ENCODE data around the gene UNC80. TPM values are rescaled to one million over a fixed set of nuclear protein-coding genes. Genes with fewer than 3 reads are reported as not detected.

The UNC80 gene
- total RNA-seq, 4 donors from 2014 or later: under 0.01 to 0.67 (median 0.06) TPM

DNA sequence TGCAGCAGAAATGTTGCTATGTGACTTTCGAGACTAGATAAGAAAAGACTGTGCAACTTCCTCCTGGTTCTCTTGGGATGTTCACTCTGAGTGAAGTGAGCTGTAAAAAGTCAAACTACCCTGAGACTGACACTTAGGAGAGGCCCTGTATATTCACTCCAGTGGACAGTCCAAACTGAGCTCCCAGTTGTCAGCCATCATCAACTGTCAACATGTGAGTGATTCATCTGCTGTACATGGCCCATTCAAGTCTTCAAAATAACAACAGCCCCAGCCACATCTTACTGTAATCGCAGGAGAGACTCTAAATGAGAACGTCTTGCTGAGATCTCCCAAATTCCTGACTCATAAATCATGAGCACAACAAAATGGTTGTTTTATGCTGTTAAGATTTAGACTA is 8.5 kb upstream of the UNC80 start:
- Histone ChIP-seq H3K27me3 (peaks cover 5% of the 10 kb centered on the region), H3K36me3 (no peaks in the 10 kb centered on the region), H3K4me3 (no peak overlapping the region), H3K27ac (no peak overlapping the region), H3K4me1 (no peaks in the 10 kb centered on the region), H3K9me3 (peaks cover 0 to 6% (median 0%) of the 10 kb centered on the region in 3 donors)
- 50% methylated on average over 3 of the region's 3 CpGs for WGBS, 2 donors (ENCODE audit: low coverage in 1 of 2)
- TF ChIP-seq EP300 (IDR thresholded peaks at IDR 0.05) (no peak), POLR2AphosphoS5 (IDR thresholded peaks at IDR 0.05) (no peak), POLR2A (IDR thresholded peaks at IDR 0.05) (no peak), CTCF (IDR thresholded peaks at IDR 0.05) (no peak)
- ATAC-seq: no peak

- H3K4me1 ChIP-seq: peaks cover 0 to 5% (median 4%) of the 10 kb centered on the region in 3 donors
- H3K4me3 ChIP-seq: no peak overlapping the region
- H3K27ac ChIP-seq: no peak overlapping the region
- no peak for ATAC-seq
- peaks cover 35% of the 10 kb centered on the region for H3K27me3 ChIP-seq
- no peaks in the 10 kb centered on the region for H3K9me3 ChIP-seq
- WGBS, 2 donors (ENCODE audit: low coverage in 1 of 2): 67 to 75% methylated on average over 1 of the region's 1 CpG
- no peaks in the 10 kb centered on the region for H3K36me3 ChIP-seq
- TF ChIP-seq CTCF (IDR thresholded peaks at IDR 0.05): no peak
- no peak for TF ChIP-seq POLR2AphosphoS5 (IDR thresholded peaks at IDR 0.05)
- TF ChIP-seq EP300 (IDR thresholded peaks at IDR 0.05): no peak
- no peak for TF ChIP-seq POLR2A (IDR thresholded peaks at IDR 0.05)
These were observed 5.0 kb upstream of the UNC80 start for GRCh38 chr2:209766613-209767012.

DNA sequence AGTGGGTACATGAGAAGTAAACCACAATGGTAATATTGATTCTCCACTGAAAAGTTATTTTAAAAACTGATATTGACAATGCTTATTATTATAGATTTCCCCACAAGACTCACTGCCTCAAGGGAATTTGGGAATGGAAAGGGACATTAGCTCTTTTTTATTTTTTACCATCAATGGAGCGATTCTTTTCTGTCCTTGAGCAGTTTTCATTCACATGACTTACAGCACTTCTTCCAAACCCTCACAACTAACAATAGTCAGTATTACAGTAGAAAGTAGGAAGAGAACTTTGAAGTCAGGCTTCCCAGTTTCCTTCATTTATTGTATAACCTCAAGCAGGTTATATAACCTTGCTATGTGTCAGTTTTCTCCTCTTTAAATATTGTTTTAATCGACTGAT is 4.3 kb upstream of the UNC80 start:
- peaks cover 0 to 10% (median 7%) of the 10 kb centered on the region in 3 donors for H3K4me1 ChIP-seq
- TF ChIP-seq POLR2A (IDR thresholded peaks at IDR 0.05) (no peak), POLR2AphosphoS5 (IDR thresholded peaks at IDR 0.05) (no peak), EP300 (IDR thresholded peaks at IDR 0.05) (no peak), CTCF (IDR thresholded peaks at IDR 0.05) (no peak)
- H3K4me3 ChIP-seq: no peak overlapping the region
- WGBS, 2 donors (ENCODE audit: low coverage in 1 of 2): 52 to 74% methylated on average over 2 of the region's 2 CpGs
- H3K27ac ChIP-seq: no peak overlapping the region
- H3K36me3 ChIP-seq: no peaks in the 10 kb centered on the region
- no peak for ATAC-seq
- peaks cover 42% of the 10 kb centered on the region for H3K27me3 ChIP-seq
- no peaks in the 10 kb centered on the region for H3K9me3 ChIP-seq

GRCh38 chr2:209768557-209768956 is 3.1 kb upstream of the UNC80 start:
- H3K4me3 ChIP-seq: no peak overlapping the region
- H3K27me3 ChIP-seq: peaks cover 50% of the 10 kb centered on the region
- H3K4me1 ChIP-seq: peaks cover 0 to 10% (median 7%) of the 10 kb centered on the region in 3 donors
- no peaks in the 10 kb centered on the region for H3K9me3 ChIP-seq
- H3K36me3 ChIP-seq: no peaks in the 10 kb centered on the region
- TF ChIP-seq CTCF (IDR thresholded peaks at IDR 0.05): no peak
- no peak for TF ChIP-seq POLR2A (IDR thresholded peaks at IDR 0.05)
- TF ChIP-seq EP300 (IDR thresholded peaks at IDR 0.05): no peak
- no peak for TF ChIP-seq POLR2AphosphoS5 (IDR thresholded peaks at IDR 0.05)
- no peak overlapping the region for H3K27ac ChIP-seq
- no peak for ATAC-seq

DNA sequence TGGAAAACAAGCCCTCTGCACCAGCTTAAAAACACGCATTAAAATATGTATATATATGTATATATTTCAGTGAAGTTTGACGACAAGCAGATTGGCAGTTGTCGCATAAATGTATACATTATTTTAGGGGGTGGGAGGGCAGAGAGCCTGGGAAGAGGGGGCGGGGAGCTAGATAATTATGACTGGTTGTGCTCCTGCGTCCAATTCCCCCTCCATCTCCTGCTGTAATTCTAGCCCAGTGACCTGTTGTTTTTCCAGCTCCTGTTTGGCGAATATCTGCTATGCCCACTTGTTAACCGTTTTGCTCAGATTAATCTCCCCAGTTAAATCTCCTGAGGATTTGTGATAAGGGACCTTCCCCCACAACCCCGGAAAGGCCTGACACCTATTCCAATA is 656 bp downstream of the UNC80 start:
- Histone ChIP-seq H3K4me1 (peaks cover 0 to 10% (median 7%) of the 10 kb centered on the region in 3 donors), H3K36me3 (no peaks in the 10 kb centered on the region), H3K27me3 (peaks cover 66% of the 10 kb centered on the region), H3K27ac (no peak overlapping the region), H3K9me3 (no peaks in the 10 kb centered on the region), H3K4me3 (peak overlapping the region in 1 of 2 donors; percentile 35)
- no peak for ATAC-seq
- no peak for TF ChIP-seq POLR2A (IDR thresholded peaks at IDR 0.05)
- TF ChIP-seq CTCF (IDR thresholded peaks at IDR 0.05): no peak
- TF ChIP-seq POLR2AphosphoS5 (IDR thresholded peaks at IDR 0.05): no peak
- TF ChIP-seq EP300 (IDR thresholded peaks at IDR 0.05): no peak
- WGBS, 2 donors (ENCODE audit: low coverage in 1 of 2): 6 to 18% methylated on average over 5 to 7 of the region's 8 CpGs

All from gastroesophageal sphincter (tissue), 4 donors.